GM18519 (cell line): ENCODE data around the gene ADAM33.

Experiments used
- ATAC-seq: cut with Tn5 transposase; IDR thresholded peaks from one replicate; pipeline ENCODE4 v1.9.1; 2021; ENCODE audit warnings: mild to moderate bottlenecking, moderate library complexity; ENCODE audit not compliant: unreplicated experiment, low FRiP score

ADAM33 gene

DNA sequence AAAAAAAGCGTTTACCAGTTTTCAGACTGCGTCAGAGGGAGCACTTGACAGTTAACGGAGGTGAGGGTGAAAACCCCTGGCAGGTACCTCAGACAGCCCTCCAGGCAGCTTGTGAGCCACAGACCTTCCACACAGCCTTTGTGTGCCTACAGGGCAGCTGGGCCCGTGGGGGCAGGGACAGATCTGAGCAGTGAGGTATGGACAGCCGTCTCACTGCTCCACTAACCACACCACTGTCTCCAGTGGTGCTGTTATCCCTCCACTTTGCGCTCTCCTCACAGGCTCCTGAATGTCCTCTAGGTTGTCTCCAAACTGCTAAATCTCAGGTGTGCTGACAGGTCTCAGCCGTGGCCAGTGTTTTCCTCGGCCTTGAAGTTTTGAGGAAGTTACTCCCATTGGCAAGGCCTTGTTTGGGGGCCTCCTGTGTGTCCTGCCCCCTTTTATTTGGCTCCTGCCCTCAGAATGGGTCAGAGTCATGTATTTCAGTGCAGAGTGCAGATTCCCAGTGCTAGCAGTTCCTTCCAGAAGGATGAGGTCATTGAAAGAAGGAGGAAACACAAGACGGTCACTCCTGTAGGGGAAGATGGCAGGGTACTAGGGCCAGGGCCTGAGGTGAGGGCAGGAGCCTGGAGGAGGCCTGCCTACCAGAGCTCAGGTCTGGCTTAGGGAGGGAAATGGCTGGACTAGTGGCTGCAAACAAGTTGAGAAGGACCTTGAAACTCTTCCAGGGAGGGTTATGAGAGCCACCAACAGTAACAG lies 30.4 kb downstream of the ADAM33 start:
- ATAC-seq, result no peak

DNA sequence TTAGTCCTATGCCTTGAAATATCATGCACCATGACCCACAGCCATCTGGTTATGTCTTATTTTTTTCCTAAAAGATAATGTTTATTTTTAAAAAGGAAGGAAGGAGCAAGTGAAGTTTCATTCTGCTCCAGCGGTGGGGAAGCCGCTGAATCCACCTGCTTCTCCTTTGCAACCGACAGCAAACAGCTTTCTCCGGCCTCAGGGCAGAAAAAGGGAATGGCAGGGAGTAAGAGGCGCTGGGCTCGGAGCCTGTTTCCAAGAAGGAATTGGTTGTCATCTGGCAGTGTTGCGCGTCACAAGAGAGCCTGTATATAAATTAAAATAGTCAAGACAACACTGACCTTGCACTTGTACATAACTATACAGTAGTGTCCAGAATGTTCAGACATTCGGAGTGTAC lies 32.9 kb downstream of the ADAM33 start:
- ATAC-seq, result no peak

DNA sequence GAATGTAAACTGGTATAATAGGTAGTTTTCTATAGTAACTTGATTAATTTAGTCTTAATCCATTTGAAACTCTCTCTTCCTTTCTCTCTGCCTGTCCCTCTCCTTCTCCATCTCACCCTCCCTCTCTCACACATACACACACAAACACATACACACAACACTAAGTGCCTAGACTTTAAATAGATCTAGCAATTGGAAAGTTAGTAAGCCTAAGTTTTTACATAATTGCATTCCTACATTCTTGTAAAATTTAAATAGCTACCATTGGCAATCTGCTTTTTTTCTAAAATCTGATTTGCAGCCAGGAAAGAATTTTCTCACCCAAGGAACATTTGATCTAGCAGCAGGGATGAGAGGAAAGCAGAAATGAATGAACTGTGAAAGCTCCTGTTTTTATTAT lies 34.3 kb downstream of the ADAM33 start:
- no peak for ATAC-seq

DNA sequence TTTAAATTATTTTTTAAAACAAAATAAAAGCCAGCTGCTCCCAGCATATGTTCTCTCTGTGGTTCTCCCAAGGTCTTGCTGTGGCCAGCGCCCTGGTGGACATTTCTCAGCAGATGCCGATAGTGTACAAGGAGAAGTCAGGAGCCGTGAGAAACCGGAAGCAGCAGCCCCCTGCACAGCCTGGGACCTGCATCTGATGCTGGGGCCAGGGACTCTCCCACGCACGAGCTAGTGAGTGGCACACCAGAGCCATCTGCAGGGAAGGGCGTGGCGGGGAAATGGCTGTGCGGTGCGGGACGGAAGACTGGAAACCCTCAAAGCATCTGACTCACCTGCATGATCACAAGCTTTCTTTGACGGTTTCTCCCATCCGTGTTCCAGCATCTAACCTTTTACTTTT lies 35.2 kb downstream of the ADAM33 start:
- ATAC-seq, result no peak

DNA sequence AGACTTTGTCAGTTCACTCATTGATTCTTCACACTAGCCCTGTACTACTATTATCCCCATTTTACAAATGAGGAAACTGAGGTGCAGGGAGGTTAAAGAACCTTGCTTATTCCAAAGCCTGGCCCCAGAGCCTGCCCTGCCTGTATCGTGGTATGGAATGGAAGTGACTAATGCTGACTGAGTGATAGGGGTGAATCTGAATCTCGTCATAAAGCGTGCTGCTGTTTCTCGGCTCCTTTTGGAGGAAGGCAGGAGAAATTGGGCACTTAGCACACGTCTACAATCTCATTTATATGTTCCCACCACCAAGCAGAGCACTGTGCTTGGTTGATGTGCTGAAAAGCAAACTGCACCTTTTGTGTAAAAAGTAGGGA lies 35.8 kb downstream of the ADAM33 start:
- no peak for ATAC-seq

DNA sequence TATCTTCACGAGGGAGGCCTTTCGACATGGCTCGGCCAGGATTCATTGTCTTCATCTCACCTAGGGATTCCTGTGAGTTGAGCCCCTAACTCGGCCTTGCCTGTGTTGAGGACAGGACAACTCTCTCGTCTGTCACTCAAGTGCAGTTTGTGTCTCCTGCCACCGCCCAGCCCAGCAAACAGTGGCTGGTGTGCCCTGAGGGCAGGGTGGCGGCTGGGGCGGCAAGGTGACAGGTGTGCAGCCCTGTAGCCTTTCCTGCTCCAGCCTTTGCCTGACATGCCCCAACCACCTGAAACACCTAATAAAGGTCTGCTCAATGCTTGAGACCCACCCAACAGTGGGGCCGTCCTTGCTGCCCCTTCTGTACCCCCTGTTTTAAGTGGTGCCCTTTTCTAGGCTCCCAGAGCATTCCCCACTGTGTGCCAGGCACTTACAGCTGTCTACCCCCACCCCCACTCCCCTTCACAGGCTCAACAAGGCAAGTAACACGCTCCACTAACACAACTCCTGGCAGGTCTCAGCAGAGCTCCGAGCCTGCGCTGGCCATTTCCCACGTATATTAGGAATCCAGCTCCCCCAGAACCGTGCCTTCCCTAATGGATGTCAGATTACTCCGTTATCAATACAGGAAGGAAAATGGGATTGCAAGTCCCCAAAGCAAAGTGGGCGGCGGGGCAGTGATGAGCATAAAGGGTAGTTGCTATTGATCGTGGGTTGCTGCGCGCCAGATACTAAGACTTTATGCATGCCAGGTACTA lies 36.3 kb downstream of the ADAM33 start:
- no peak for ATAC-seq

DNA sequence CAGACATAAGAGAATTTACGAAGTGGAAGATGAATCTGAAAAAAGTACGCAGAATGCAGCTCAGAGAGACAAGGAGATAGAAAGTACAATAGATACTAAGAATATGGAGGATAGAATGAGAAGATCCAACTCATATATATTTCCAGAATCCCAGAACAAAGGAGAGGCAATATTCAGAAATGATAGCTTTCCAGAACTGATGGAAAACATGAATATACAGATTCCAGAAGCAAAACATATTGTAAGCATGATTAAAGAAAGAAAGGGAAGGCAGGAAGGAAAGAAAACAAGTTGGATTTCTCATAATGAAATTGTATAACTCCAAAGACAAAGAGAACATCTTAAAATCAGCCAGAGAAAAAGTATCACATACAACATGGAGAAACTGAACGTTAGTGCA lies 41.6 kb downstream of the ADAM33 start:
- no peak for ATAC-seq

DNA sequence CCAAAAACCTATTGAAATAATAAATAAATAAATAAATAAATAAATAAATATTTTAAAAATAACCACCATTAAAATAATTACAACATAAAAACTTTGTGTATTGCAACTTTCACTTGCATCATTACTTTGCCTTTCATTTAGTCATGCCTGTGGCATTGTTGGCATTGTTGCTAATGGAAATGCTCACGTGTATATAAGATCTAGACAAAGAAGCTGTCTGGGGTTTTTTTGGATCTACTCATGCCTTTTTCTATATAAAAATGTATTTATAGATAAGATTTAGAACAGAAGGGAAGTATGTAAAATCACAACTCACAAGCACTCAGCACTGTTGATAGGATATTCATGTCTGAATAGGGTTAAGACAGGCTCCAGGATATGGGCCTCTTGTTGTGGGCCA lies 46.5 kb downstream of the ADAM33 start:
- ATAC-seq, result no peak

DNA sequence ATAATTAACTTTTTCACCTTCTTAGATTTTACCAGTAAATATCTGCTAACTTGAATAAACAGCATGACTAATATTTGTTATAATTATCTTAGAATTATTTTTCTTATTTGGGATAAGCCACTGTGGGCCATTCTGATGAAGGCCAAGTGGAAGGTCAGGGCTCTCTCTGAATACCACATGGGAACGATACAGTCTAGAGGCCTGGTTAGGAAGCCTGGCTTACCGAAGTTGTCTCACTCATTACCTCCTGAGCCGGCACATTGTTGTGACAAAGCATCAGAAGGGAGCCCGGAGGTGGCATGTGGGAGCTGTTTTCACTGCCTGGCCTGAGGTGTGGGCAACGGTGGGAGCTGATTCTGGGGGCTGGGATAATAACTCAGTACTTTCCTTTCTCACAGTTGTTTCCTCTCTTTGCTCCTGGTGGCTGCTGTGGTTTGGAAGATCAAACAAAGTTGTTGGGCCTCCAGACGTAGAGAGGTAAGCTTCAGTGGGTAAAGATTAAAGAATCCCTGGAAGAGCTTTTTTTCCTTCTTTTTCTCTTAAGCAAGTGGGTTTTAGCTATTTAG lies 47.8 kb downstream of the ADAM33 start:
- no peak for ATAC-seq

DNA sequence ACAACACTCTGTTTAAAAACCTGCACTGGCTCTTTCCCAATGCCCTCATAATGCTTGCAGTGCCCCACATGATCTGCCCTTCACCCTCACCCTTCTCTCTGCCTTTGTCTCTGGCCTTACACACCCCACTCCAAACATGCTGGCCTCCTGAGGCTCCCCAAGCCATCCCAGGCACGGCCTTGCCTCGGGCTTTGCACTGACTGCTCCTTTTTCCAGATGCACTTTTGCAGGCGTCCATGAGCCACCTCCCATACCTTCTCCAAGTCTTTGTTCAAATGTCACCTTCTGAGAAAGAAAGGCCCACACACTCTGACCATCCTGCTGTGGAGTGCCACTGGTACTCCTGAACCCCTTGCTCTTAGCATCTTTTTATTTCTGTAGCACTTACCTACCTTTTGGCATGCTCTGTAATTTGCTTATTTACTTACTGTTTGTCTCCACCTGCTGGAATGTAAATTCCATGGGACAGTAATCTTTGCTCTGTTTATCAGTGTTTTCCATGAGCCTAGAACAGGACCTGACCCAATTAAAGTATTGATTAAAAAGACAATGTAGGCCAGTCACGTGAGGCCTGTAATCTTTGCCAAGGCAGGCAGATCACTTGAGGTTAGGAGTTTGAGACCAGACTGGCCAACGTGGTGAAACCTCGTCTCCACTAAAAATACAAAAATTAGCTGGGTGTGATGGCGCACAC lies 49.4 kb downstream of the ADAM33 start:
- no peak for ATAC-seq

DNA sequence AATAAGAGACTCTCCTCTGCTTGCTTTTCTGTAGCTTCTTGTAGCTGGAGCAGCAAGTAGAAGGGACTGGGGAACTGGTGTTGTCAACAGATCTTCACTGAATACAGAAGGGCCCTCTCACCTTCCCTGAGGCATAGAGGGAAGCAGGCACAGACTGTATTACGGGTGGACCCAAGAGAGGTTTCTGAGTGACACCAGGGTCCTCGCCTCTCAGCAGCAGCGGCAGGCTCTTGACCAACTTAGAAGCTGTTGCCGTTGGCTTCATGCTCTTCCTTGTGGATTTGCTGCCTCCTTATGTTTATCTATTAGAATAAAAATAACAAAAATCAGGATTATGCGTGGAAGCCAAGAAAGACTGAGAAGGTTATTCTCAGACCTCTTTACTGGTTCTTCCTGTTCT lies 50.3 kb downstream of the ADAM33 start:
- ATAC-seq, result no peak

DNA sequence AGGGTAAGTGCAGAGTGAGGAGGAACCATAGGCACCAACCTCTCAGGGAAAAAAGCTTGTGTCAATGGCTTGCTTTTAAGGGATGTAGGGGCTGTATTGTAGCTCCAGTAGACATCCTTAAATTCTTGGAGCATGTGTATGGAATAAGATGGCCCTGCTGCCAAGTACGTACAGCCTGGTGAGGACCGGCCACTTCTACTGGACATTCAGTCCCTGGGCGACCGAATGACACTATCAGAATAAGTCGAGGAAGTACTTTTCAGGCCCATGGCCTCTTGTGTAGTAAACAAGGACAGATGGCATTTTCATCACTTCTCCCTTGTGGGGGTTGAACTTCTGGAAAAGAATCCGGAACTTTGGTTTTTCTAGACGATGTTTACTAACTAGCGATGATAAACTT lies 51.4 kb downstream of the ADAM33 start:
- no peak for ATAC-seq

DNA sequence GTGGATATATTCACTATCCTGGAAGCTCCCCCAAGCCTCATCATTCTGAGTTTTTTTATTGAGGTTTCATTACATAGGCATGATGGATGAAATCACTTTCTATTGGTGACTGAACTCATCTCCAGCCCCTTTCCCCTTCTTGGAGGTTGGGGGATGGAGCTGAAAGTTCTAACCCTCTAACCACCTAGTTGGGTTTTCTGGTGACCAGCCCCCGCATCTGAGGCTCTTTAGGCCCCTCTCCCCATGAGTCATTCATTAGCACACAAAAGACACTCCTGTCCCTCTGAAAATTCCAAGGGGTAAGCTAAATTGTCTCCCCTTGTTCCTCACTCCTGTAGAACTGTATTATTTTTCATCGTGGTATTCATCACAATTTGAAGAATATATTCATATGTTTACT lies 51.9 kb downstream of the ADAM33 start:
- no peak for ATAC-seq

DNA sequence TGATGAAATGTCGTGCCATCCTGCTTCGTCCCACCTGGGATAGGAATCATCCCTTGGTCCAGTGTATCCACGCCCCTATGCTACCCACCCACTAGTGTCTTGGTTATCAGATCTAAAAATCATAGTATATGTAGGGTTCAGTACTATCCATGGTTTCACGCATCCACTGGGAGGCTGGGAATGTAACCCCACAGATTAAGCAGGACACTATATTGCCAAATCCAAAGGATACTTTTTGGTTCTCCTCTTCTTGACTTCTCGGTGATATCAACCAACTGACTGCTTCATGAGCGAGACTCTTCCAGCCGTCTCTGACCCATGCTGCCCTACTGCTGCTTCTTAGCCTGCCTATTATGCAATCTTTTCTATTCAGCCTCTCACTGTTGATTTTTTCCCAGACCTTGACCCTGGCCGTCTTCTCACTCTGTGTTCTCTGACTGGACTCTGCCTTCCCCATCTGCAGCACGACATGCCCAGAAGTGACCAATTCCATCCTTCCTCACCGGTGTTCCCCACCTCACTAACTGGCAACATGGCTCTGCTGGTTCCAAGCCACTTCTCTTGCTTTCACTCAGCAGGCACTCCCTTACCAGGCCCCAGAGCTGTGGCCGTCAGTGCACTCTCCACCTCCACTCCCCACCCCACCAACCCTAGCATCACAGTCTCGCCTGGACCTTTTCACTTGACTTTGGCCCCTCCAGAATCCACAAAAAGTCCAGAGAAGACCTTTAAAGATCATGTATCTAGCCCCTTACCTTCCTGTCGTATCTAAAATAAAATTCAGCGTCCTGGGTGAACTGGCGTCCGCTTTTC lies 53.1 kb downstream of the ADAM33 start:
- no peak for ATAC-seq

DNA sequence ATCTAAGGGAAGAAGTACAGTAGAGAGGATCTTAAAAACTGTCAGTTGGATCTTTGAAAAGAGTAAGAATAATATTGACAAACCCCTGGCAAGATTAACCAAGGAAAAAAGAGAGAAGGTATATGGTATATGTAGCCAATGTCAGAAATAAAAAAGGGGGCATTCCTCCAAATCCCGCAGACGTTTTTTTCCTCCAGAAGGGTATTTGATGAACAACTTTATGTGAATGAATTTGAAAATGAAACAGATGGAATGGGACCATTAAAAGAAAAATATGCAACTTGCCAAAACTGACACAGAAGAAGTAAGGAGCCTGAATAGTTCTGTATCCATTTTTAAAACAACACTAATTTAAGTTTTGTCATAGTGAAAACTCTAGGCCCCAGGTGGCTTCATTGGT lies 54.3 kb downstream of the ADAM33 start:
- no peak for ATAC-seq

DNA sequence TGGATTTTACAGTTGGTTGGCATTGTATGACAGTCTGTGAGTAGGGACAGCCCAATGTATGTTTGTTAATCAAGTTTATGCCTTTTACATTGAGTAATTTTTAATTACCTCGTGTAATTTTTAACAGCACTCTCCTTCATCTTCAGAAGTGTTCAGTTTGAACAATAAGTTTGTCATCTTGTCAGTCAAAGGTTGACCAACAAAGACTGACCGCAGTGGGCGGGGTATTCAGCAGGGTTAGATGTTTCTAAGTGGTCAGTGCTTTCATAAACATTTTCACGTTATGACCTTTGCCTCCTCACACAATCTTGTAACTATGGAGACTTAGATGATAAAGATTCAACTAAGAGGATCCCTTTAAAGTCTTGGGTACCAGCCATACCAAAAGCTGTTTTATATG lies 59.4 kb downstream of the ADAM33 start:
- no peak for ATAC-seq

DNA sequence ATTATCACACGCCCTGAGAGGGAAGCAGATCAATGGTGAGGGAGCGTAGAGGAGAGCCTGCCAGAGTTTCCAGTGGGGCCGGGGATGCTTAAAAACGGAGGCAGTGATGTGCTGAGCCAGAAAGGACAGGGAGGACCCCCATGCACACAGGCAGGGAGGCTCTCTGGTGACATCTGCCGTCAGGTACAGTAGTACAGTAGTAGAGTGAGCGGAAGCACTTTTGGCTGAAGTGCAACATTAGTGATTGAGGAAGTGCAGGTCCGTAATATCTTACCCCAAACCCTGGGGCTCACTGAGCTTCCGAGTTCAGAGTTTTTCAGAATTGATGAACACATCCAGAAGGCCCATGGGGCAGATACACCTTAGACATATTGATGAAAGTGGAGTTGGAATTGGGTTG lies 60.7 kb downstream of the ADAM33 start:
- no peak for ATAC-seq
